Choroid plexus epithelial cell (primary cell): ENCODE data around the gene SERPINB3.
"Not testable (repeated sequence)": the region's sequence is repeated elsewhere in the genome, so short reads cannot be mapped to it uniquely, and the experiment has no call there.

ENCODE experiments used
- DNase-seq: peaks from one replicate; pipeline ENCODE4 v3.0.0-alpha.2; 2010; ENCODE audit warnings: low read depth
- H3K4me3 ChIP-seq: 2 replicates; pipeline ENCODE4 v1.5.1; 2011; ENCODE audit warnings: low read depth, mild to moderate bottlenecking, control low read depth, low read length, moderate library complexity
- TF ChIP-seq, protein P1 (sequence below): conservative IDR thresholded peaks from 2 replicates; pipeline ENCODE4 v1.5.1; 2011; ENCODE audit warnings: low read depth, mild to moderate bottlenecking, control low read depth, inconsistent platforms, low read length, moderate library complexity

The SERPINB3 gene

DNA sequence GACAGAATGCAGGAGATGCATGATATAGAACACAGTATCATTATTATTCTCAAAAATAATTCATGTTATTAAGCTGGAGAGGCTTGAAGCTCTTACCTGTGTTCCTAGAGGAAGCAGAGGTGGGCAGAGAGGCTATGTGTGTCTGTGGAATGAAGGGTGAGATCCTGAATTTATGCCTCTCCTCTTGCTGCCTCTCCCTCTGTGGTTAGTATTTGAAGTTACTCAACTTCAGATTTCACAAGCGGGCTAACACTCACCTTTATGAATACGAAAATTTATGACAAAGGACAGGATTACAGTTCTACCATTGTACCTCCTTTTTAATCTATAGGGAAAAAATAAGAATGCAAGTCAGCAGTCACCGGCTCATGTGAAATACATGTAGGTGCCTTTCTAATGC lies at the start of gene SERPINB3:
TSS of gene SERPINB3 (minus strand) at position 144 of the 400 bp plus-strand sequence. CDS start 677 bp downstream, outside the sequence.
- DNase-seq, H3K4me3 ChIP-seq: not testable (repeated sequence)

- peak; percentile 50 for DNase-seq
- no peak overlapping the region for H3K4me3 ChIP-seq
- TF ChIP-seq, protein P1, sequence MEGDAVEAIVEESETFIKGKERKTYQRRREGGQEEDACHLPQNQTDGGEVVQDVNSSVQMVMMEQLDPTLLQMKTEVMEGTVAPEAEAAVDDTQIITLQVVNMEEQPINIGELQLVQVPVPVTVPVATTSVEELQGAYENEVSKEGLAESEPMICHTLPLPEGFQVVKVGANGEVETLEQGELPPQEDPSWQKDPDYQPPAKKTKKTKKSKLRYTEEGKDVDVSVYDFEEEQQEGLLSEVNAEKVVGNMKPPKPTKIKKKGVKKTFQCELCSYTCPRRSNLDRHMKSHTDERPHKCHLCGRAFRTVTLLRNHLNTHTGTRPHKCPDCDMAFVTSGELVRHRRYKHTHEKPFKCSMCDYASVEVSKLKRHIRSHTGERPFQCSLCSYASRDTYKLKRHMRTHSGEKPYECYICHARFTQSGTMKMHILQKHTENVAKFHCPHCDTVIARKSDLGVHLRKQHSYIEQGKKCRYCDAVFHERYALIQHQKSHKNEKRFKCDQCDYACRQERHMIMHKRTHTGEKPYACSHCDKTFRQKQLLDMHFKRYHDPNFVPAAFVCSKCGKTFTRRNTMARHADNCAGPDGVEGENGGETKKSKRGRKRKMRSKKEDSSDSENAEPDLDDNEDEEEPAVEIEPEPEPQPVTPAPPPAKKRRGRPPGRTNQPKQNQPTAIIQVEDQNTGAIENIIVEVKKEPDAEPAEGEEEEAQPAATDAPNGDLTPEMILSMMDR = no peak
Observed at GRCh38 chr18:63708650-63709049, 47.0 kb upstream of the SERPINB3 start.

DNA sequence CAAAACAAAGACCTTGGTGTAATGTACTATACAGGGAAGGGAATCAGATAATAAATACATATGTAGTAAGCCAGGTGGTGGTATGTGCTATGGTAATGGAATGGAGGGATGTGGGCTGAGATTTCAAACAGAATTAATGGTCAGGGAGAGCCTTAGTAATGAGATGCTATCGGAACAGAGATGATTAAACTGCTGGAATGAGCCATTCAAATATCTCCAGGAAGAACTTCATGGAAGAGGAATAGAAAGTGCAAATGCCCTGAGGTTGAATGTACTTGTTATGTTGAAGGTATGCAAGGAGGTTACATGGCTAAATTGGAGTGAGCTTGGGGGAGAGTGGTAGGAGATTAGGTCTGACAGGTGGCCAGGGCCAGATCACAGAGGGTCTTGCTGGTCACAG lies 46.1 kb upstream of the SERPINB3 start:
- H3K4me3 ChIP-seq = no peak overlapping the region
- TF ChIP-seq, protein P1 = no peak
- DNase-seq = no peak

DNA sequence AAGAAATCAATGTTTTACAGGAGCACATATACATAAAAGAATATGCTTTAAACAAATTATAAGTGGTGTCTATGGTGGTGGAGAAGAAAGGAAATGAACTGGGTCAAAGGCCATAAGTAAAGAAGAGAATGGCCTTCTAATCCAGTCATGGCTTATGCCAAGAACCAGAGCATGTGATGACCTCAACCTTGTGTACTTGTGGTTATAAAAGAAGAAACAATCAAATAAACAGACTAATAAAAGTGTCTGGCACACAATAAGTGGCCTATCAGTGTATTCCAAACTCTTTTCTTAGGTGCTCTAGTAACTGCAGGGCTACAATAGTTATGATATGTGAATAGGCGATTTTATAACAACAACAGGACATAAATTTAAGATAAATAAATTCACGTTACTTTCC lies 43.7 kb upstream of the SERPINB3 start:
- DNase-seq = no peak
- TF ChIP-seq, protein P1 = no peak

DNA sequence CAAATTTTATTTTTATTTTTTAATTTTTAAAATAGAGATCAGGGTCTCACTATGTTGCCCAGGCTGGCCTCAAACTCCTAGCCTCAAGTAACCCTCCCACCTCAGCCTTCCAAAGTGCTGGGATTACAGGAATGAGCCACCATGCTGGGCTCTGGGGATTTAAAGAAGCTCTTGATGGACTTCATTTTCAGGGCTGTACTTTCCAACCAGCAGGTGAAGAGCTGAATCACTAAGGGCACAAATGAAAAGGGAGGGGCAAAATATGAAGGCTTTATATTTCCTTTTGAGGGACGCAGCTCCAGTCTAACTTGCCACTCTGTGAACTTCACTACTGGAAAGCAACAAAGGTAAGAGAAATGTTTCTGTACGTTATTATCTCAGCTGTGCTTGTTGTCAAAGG lies 41.0 kb upstream of the SERPINB3 start, which contains the start of gene SERPINB11:
TSS of gene SERPINB11 (plus strand) at position 301 of the 400 bp plus-strand sequence. CDS start 7,234 bp downstream, outside the sequence.
- TF ChIP-seq, protein P1 = no peak
- no peak for DNase-seq
- H3K4me3 ChIP-seq = no peak within 1 kb of the TSS

More for the DNA sequence above, 43.7 kb upstream of the SERPINB3 start:
- H3K4me3 ChIP-seq = no peak overlapping the region

DNA sequence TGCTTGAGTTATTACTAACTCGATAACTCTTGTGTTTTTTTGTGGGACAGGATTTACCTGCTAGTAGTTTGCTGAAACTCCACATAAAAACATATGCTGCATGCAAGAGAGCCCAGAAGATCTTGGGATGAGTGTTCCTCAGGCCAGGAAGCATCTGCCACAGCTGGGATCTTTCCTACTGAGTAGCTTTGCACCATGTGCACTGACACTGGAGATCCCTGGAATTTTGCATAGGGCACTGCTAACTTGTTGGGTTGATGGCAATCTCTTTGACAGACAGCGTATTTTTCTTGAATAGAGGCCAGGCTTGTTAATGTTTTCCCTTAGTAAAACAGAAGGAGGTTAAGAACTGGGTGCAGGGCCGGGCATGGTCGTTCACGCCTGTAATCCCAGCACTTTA lies 40.3 kb upstream of the SERPINB3 start:
- no peak overlapping the region for H3K4me3 ChIP-seq
- TF ChIP-seq, protein P1 = no peak
- no peak for DNase-seq

GRCh38 chr18:63700501-63700900 lies 38.8 kb upstream of the SERPINB3 start:
- DNase-seq = no peak
- TF ChIP-seq, protein P1 = no peak
- no peak overlapping the region for H3K4me3 ChIP-seq
